ENCODE measurements around the gene MAGIX.

DNA sequence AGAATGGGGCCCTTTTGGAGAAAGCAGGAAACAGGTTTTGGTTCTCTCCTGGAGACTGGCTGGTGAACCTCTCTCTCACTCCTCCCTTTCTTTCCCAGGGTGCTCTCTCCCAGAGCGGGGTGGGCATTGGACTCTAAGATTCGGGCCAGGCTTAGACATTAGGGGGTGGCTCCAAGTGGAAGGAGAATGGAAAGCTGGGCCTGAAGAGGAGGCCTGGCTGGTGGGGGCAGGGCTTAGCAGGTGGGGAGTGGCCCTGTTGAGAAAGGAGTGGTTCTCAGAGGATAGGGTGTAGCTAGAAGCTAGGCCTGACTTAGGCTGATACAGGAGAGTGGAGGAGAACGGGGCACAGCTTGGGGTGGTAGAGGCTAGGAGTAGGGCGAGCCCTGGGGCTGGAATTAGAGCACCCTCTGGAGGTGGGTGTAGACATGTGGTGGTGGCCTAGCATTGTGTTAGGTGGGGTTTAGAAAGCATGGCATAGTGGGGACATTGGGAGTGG is 14.8 kb downstream of the MAGIX start:
- TF ChIP-seq POLR2AphosphoS5 (IDR thresholded peaks at IDR 0.05; ENCODE audit: low read depth, low read length) (no peak), POLR2A (IDR thresholded peaks at IDR 0.05; ENCODE audit: low read depth, low read length) (no peak), SPI1 (IDR thresholded peaks at IDR 0.05; ENCODE audit: low read depth, low read length) (no peak), TAF1 (IDR thresholded peaks at IDR 0.05; ENCODE audit: low read depth, low read length) (no peak), POU2F2 (IDR thresholded peaks at IDR 0.05; ENCODE audit: low read depth, low read length) (no peak)
